ENCODE results near the gene MED13L. TPM values are rescaled to one million over a fixed set of nuclear protein-coding genes. Genes with fewer than 3 reads are reported as not detected.

MED13L gene
- total RNA-seq, 1 donor from 2014 or later, result 39.8 TPM

DNA sequence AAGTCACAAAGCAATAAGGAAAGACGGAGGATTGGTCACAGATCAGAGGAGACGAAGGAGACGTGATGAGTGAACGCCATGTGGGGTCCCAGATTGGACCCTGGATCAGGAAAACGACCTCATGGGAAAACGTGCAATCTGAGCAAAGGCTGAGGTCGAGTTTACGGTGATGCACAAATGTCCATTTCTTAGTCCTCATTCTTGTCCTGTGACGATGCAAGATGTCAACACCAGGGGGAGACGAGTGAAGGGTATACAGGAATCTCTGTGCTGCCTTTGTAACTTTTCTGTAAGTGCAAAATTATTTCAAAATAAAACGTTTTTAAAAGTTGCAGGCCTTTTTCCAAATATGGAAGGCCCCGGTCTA, 329.8 kb downstream of the MED13L start:
- DNase-seq (ENCODE audit: low read depth) (no peak), FAIRE-seq (no peak)
- Histone ChIP-seq H3K4me3 (ENCODE audit: low read depth, low read length) (no peak overlapping the region), H3K27me3 (ENCODE audit: control insufficient read depth, insufficient read depth, low read length) (no peaks in the 10 kb centered on the region), H3K36me3 (ENCODE audit: control insufficient read depth, insufficient read depth, low read length) (no peaks in the 10 kb centered on the region)
- TF ChIP-seq CTCF (IDR thresholded peaks at IDR 0.05; ENCODE audit: insufficient read depth, low read length, severe bottlenecking), result no peak

DNA sequence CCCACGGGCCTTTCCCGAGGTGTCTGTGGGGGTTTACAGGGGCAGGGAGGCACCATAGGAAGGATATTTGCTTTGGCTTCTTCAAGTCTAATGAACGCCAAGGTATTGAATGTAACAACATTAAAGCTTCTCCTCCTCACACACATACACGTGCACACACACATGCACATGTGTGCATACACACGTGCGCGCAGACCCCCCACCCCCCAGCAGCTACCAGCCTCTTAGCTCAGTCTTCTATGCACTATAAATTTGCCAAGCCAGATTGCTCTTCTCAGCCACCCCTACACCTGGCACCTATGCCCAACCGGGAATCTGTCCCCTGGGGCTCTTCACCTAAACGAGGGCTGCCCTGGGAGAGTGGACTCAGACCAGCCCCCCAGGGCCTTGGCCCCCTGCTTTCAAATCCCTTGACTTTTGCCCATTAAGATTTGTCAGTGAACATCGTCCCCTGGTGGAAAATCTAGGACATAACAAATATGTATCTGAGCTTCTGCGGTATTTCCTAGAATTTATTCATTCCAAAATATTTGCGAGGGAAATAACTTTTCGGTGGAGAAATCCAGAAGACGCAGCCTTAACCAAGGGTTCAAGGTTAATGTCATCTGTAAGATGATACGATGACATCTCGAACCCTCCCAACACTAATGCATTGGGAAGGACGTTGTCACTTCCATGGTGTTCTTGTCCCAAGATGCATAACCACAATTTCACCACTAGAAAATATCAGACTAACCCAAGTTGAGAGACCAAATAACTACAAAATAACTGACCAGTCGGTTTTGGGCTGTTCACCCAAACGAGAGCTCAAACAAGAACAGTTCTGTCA, 330.4 kb downstream of the MED13L start:
- peak; percentile 16 for TF ChIP-seq CTCF (IDR thresholded peaks at IDR 0.05; ENCODE audit: insufficient read depth, low read length, severe bottlenecking)
- no peak for FAIRE-seq
- Histone ChIP-seq H3K27me3 (ENCODE audit: control insufficient read depth, insufficient read depth, low read length) (no peaks in the 10 kb centered on the region), H3K4me3 (ENCODE audit: low read depth, low read length) (no peak overlapping the region), H3K36me3 (ENCODE audit: control insufficient read depth, insufficient read depth, low read length) (no peaks in the 10 kb centered on the region)
- no peak for DNase-seq (ENCODE audit: low read depth)

DNA sequence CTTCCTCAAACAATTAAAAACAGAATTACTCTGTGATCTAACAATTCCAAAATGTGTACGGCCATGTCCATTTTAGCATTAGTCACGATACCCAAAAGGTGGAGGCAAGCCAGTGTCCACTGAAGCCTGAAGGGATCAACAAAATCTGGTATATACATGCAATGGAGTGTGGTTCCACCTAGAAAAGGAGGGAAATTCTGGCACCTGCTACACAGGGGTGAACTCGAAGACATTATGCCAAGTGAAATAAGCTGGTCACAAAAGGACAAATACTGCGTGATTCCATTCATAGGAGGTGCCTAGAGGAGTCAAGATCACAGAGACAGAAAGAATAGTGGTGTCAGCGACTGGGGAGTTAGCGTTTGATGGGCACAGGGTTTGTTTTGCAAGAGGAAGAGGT, 331.4 kb downstream of the MED13L start:
- no peak for FAIRE-seq
- no peak for DNase-seq (ENCODE audit: low read depth)
- Histone ChIP-seq H3K27me3 (ENCODE audit: control insufficient read depth, insufficient read depth, low read length) (no peaks in the 10 kb centered on the region), H3K4me3 (ENCODE audit: low read depth, low read length) (no peak overlapping the region), H3K36me3 (ENCODE audit: control insufficient read depth, insufficient read depth, low read length) (no peaks in the 10 kb centered on the region)
- TF ChIP-seq CTCF (IDR thresholded peaks at IDR 0.05; ENCODE audit: insufficient read depth, low read length, severe bottlenecking), result no peak

DNA sequence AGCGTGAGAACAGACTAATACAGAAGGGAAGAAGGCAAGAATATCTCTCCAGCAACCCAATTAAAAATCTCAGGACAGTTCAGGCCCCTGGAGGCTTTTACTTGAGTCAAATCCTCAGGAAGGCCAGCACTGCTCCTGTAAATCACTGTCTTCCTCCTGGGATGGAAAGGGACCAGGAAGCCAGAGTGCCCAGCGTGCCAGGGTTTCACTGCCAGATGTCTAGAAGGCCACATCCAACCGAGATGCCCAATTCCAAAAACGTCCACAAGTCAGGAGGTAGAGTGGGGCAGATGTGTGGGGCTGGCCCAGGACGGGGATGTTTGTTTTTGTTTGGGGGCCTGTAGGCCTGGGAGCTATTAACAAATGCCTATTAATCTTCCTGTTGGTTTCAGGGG, 332.0 kb downstream of the MED13L start:
- FAIRE-seq, result no peak
- Histone ChIP-seq H3K4me3 (ENCODE audit: low read depth, low read length) (no peak overlapping the region), H3K36me3 (ENCODE audit: control insufficient read depth, insufficient read depth, low read length) (no peaks in the 10 kb centered on the region), H3K27me3 (ENCODE audit: control insufficient read depth, insufficient read depth, low read length) (no peaks in the 10 kb centered on the region)
- TF ChIP-seq CTCF (IDR thresholded peaks at IDR 0.05; ENCODE audit: insufficient read depth, low read length, severe bottlenecking), result no peak
- no peak for DNase-seq (ENCODE audit: low read depth)

DNA sequence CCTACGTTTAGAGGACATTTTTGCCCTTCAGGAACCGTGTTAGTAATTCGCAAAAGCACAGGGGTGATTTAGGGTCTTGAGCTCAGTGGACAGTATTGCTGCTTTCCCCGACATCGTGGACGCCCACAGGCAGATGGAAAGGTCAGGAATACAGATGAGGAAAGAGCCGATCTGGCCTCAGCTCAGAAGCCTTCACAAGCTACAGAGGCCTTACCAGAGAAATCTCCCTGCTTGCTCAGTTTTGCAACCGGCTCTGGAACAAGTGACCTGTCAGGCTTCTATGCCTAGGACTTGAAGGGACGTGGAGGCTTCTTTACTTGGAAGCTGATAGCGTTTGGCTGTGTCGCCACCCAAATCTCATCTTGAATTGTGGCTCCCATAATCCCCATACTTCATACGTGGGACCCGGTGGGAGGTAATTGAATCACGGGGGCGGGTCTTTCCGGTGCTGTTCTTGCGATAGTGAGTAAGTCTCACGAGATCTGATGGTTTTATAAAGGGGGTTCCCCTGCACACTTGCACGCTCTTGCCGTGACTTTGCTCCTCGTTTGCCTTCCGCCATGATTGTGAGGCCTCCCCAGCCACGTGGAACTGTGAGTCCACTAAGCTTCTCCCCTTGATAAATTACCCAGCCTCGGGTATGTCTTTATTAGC, 332.5 kb downstream of the MED13L start:
- Histone ChIP-seq H3K36me3 (ENCODE audit: control insufficient read depth, insufficient read depth, low read length) (no peaks in the 10 kb centered on the region), H3K4me3 (ENCODE audit: low read depth, low read length) (no peak overlapping the region), H3K27me3 (ENCODE audit: control insufficient read depth, insufficient read depth, low read length) (no peaks in the 10 kb centered on the region)
- no peak for TF ChIP-seq CTCF (IDR thresholded peaks at IDR 0.05; ENCODE audit: insufficient read depth, low read length, severe bottlenecking)
- FAIRE-seq (no peak), DNase-seq (ENCODE audit: low read depth) (no peak)

Measured in bronchial epithelial cell (primary cell).